ENCODE results near the gene TMEM123. TPM values are rescaled to one million over a fixed set of nuclear protein-coding genes. Genes with fewer than 3 reads are reported as not detected.

The TMEM123 gene
- total and polyA plus RNA-seq, 10 of the 15 experiments (the other 5 are each of a cell fraction or from before 2014, with no cell fraction given), result 35.1 to 667 (median 123) TPM

GRCh38 chr11:102346748-102347461 lies 105.7 kb downstream of the TMEM123 start, which contains the start of gene BIRC2 (continued):
- TF ChIP-seq TCF3 (IDR thresholded peaks at IDR 0.05; ENCODE audit: borderline replicate concordance, insufficient read depth, low read depth, low read length) (no peak), BCLAF1 (IDR thresholded peaks at IDR 0.05) (no peak), HDAC6 (IDR thresholded peaks at IDR 0.05; ENCODE audit: unreplicated experiment) (peak; percentile 55), DPF2 (IDR thresholded peaks at IDR 0.05) (peak; percentile 99), FOS (IDR thresholded peaks at IDR 0.05; ENCODE audit: borderline replicate concordance, extremely low read depth, insufficient read length) (no peak), PAX5 (IDR thresholded peaks at IDR 0.05; ENCODE audit: borderline replicate concordance, low read depth, low read length) (peak; percentile 60; the same call in 1 of the 2 replicates), NR2F1 (conservative IDR thresholded peaks at IDR 0.05) (peak; percentile 98), NR2C1 (IDR thresholded peaks at IDR 0.05) (no peak), RB1 (IDR thresholded peaks at IDR 0.05; ENCODE audit: borderline replicate concordance) (no peak; the same call in 1 of the 2 replicates), BCL11A (IDR thresholded peaks at IDR 0.05; ENCODE audit: low read depth, low read length) (peak; percentile 69; the same call in 1 of the 2 replicates), NFYA (IDR thresholded peaks at IDR 0.05; ENCODE audit: borderline replicate concordance, low read depth, low read length) (no peak), ETV6 (conservative IDR thresholded peaks at IDR 0.05 in 1 of 2, IDR thresholded peaks at IDR 0.05 in 1 of 2; ENCODE audit: borderline replicate concordance in 1 of 2, low read depth in 1 of 2) (peak in 1 of 2 experiments; percentile 49; a peak in 2 of 4 replicates), NR2C2 (IDR thresholded peaks at IDR 0.05; ENCODE audit: borderline replicate concordance, control insufficient read depth, insufficient read length, low read depth) (no peak), WRNIP1 (IDR thresholded peaks at IDR 0.05; ENCODE audit: borderline replicate concordance, low read depth, low read length) (no peak), SMARCA5 (IDR thresholded peaks at IDR 0.05) (peak; percentile 93), MTA2 (IDR thresholded peaks at IDR 0.05; ENCODE audit: low read depth) (peak; percentile 83), CEBPB (IDR thresholded peaks at IDR 0.05; ENCODE audit: borderline replicate concordance in 1 of 2, low read depth in 2 of 2, low read length in 2 of 2) (no peak), TCF12 (IDR thresholded peaks at IDR 0.05; ENCODE audit: low read depth, low read length) (0 out of 2 replicates have a peak, but pooled peaks have one; percentile 7), CHD4 (IDR thresholded peaks at IDR 0.05) (no peak), MTA3 (IDR thresholded peaks at IDR 0.05; ENCODE audit: borderline replicate concordance, low read length) (no peak), ATF2 (IDR thresholded peaks at IDR 0.05; ENCODE audit: low read length) (peak; percentile 67; the same call in 1 of the 2 replicates), TBL1XR1 (IDR thresholded peaks at IDR 0.05; ENCODE audit: low read depth, low read length) (peak; percentile 62; the same call in 1 of the 2 replicates), MEF2B (IDR thresholded peaks at IDR 0.05; ENCODE audit: partially characterized antibody, poor library complexity, severe bottlenecking) (peak; percentile 89), SREBF1 (IDR thresholded peaks at IDR 0.05; ENCODE audit: low read length) (no peak), BHLHE40 (IDR thresholded peaks at IDR 0.05; ENCODE audit: borderline replicate concordance in 1 of 2, low read depth in 2 of 2, low read length in 1 of 2) (peak; percentile 67 to 86; a peak in 3 of 4 replicates)

Data from GM12878 (cell line).